SK-N-MC (cell line): ENCODE measurements around the gene DCLK1.

Experiments used
- EZH2 ChIP-seq: fragments of 200-600 bp; sonication (generic); IDR thresholded peaks from one replicate; pipeline ENCODE4 v1.6.1; 2017; ENCODE audit warnings: antibody characterized with exemption
- FOXP2 ChIP-seq: optimal IDR thresholded peaks from 2 replicates; pipeline ENCODE3; 2011; ENCODE audit warnings: mild to moderate bottlenecking, moderate library complexity; ENCODE audit not compliant: insufficient read depth; ENCODE audit errors: extremely low read length, control extremely low read depth
- POLR2AphosphoS5 ChIP-seq: IDR thresholded peaks from 2 replicates; pipeline ENCODE4 v1.6.1; 2012; ENCODE audit warnings: mild to moderate bottlenecking, low read depth, low read length, borderline replicate concordance

GRCh38 chr13:35849256-35849644 lies 281.9 kb downstream of the DCLK1 start:
- TF ChIP-seq POLR2AphosphoS5 (no peak), EZH2 (no peak), FOXP2 (no peak)
